Measurements from ENCODE around the gene CPS1. TPM values are rescaled to one million over a fixed set of nuclear protein-coding genes. Genes with fewer than 3 reads are reported as not detected.
A peak's percentile ranks its signal among the peaks of the same experiment; 100 is the strongest.

Gene CPS1
- total and polyA plus RNA-seq, 2 of the 4 experiments (the other 2 are of a cell fraction), result 5.4 to 20.1 TPM

DNA sequence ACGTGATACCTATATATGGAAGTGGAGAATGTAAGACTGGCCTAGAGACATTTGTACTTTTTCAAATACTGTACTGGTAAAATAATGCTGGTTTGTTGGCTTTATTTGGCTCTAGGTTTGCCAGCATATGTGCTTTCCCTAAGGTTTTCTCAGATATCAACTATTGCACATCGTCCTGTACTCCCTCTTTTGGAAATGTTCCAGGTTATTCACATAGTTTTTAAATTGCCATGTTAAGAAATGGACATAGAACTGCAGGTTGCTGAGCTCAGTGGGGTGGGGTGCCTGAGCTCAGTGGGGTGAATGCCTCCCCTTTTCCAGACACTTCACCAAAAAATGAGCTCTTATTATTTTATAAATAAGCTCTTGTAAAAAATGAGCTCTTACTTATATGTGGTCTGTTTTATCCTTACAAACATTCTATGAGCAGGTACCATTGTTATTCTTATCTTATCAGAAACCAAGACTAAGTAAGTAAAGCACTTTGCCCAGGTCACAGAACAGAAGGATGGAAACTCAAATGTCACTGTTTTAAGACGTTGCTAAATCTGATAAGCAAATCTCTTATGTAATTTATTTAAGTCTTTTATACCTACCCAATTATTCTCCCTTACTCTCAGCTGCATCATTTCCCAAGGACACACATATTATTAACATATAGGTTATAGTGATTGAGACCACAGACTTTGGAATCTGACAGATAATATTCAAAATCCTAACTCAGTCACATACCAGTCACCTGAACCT is 99.0 kb downstream of the CPS1 start:
- H4K20me1 ChIP-seq (ENCODE audit: insufficient read depth, low read length), result no peaks in the 10 kb centered on the region
- CTCF ChIA-PET, result interaction anchor here (0.5 kb wide), 1 partner anchor 23 kb away, joined by 5 read pairs; no protein-coding TSS in a partner anchor

More for the DNA sequence above, 99.0 kb downstream of the CPS1 start:
- Histone ChIP-seq H3K4me3 (ENCODE audit: insufficient read depth, low read depth, low read length) (no peak overlapping the region), H2BK20ac (ENCODE audit: low read depth, low read length) (no peak overlapping the region), H3K27ac (ENCODE audit: insufficient read depth, low read length) (no peak overlapping the region), H3K9ac (ENCODE audit: low read depth, low read length) (no peak overlapping the region), H3K56ac (ENCODE audit: extremely low read depth, insufficient read depth, low read length) (no peak overlapping the region), H3K18ac (ENCODE audit: low read depth, low read length) (no peak overlapping the region), H3K4ac (ENCODE audit: low read depth, low read length) (no peak overlapping the region), H2AK9ac (replicated peaks; ENCODE audit: low read depth, low read length, poor library complexity) (no peak overlapping the region), H3K23ac (ENCODE audit: low read depth, low read length) (no peak overlapping the region), H3K4me2 (ENCODE audit: low read depth, low read length) (no peak overlapping the region), H3K9me3 (ENCODE audit: control insufficient read depth, insufficient read depth, low read length) (no peaks in the 10 kb centered on the region), H2BK5ac (ENCODE audit: low read depth, low read length, poor library complexity, severe bottlenecking) (no peak overlapping the region), H3K9me1 (ENCODE audit: insufficient read depth, low read length) (no peaks in the 10 kb centered on the region), H3K36me3 (ENCODE audit: control insufficient read depth, insufficient read depth, low read length) (no peaks in the 10 kb centered on the region), H2AFZ (replicated peaks; ENCODE audit: low read length, poor library complexity) (no peak overlapping the region), H3K14ac (replicated peaks; ENCODE audit: low read depth, low read length) (no peak overlapping the region), H4K91ac (ENCODE audit: insufficient read depth, low read depth, low read length) (no peak overlapping the region), H3K4me1 (ENCODE audit: control insufficient read depth, insufficient read depth, low read length) (no peaks in the 10 kb centered on the region), H3K79me1 (ENCODE audit: low read depth in 1 of 2, low read length in 2 of 2) (no peaks in the 10 kb centered on the region), H4K8ac (ENCODE audit: low read depth in 2 of 2, low read length in 2 of 2) (no peak overlapping the region), H3K27me3 (ENCODE audit: control insufficient read depth, insufficient read depth, low read length) (no peaks in the 10 kb centered on the region), H2BK15ac (ENCODE audit: low read depth, low read length) (no peak overlapping the region), H2AK5ac (ENCODE audit: low read depth, low read length) (no peak overlapping the region), H2BK120ac (ENCODE audit: low read depth, low read length) (no peak overlapping the region), H4K5ac (ENCODE audit: low read depth, low read length) (no peak overlapping the region)
- POLR2A ChIA-PET (ENCODE audit: unreplicated experiment), result no interaction called here
- dilution Hi-C loops (cut with HindIII; ENCODE audit: low sequenced_read_pairs, unreplicated experiment) (no loop called here), in situ Hi-C loops (cut with MboI; ENCODE audit: low sequenced_read_pairs) (no loop called here), intact Hi-C loops (cut with micrococcal nuclease) (no loop called here)
- TF ChIP-seq MAFK (IDR thresholded peaks at IDR 0.05; ENCODE audit: low read depth, low read length) (no peak), RAD21 (IDR thresholded peaks at IDR 0.05; ENCODE audit: low read length) (no peak), SMC3 (IDR thresholded peaks at IDR 0.05; ENCODE audit: low read depth, low read length) (no peak), CEBPB (IDR thresholded peaks at IDR 0.05; ENCODE audit: low read depth, low read length) (no peak), NFE2L2 (IDR thresholded peaks at IDR 0.05; ENCODE audit: low read depth, low read length) (no peak), MAZ (IDR thresholded peaks at IDR 0.05; ENCODE audit: borderline replicate concordance, low read depth, low read length) (no peak), RCOR1 (IDR thresholded peaks at IDR 0.05; ENCODE audit: insufficient replicate concordance, low read length) (no peak), FOS (IDR thresholded peaks at IDR 0.05; ENCODE audit: low read depth, low read length) (no peak), CHD1 (IDR thresholded peaks at IDR 0.05; ENCODE audit: low read depth, low read length) (no peak), CTCF (conservative IDR thresholded peaks at IDR 0.05; ENCODE audit: low read depth, low read length) (no peak), RFX5 (IDR thresholded peaks at IDR 0.05; ENCODE audit: low read depth, low read length) (no peak)
- TF ChIP-seq, protein P1, sequence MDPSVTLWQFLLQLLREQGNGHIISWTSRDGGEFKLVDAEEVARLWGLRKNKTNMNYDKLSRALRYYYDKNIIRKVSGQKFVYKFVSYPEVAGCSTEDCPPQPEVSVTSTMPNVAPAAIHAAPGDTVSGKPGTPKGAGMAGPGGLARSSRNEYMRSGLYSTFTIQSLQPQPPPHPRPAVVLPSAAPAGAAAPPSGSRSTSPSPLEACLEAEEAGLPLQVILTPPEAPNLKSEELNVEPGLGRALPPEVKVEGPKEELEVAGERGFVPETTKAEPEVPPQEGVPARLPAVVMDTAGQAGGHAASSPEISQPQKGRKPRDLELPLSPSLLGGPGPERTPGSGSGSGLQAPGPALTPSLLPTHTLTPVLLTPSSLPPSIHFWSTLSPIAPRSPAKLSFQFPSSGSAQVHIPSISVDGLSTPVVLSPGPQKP (IDR thresholded peaks at IDR 0.05; ENCODE audit: borderline replicate concordance, low read depth, low read length), result no peak
- no TSS peak for BruUV-seq (replicated peaks)
- ATAC-seq (ENCODE audit: low read depth) (no peak), DNase-seq (peak; percentile 8)
- no CpG with 5 or more reads among the region's 3 CpGs for WGBS, 2 experiments (ENCODE audit: extremely low coverage in 2 of 2, insufficient read length in 1 of 2)

Measured in IMR-90 (cell line).